NB4 (cell line): ENCODE measurements around the gene RBPMS2.

Experiments used
- POLR2A ChIP-seq: IDR thresholded peaks from 2 replicates; pipeline ENCODE4 v1.6.1; 2011; ENCODE audit warnings: mild to moderate bottlenecking; ENCODE audit not compliant: insufficient read length; ENCODE audit errors: extremely low read depth
- TF ChIP-seq, protein P1 (sequence below): IDR thresholded peaks from 2 replicates; pipeline ENCODE4 v1.6.1; 2011; ENCODE audit warnings: low read depth, low read length

DNA sequence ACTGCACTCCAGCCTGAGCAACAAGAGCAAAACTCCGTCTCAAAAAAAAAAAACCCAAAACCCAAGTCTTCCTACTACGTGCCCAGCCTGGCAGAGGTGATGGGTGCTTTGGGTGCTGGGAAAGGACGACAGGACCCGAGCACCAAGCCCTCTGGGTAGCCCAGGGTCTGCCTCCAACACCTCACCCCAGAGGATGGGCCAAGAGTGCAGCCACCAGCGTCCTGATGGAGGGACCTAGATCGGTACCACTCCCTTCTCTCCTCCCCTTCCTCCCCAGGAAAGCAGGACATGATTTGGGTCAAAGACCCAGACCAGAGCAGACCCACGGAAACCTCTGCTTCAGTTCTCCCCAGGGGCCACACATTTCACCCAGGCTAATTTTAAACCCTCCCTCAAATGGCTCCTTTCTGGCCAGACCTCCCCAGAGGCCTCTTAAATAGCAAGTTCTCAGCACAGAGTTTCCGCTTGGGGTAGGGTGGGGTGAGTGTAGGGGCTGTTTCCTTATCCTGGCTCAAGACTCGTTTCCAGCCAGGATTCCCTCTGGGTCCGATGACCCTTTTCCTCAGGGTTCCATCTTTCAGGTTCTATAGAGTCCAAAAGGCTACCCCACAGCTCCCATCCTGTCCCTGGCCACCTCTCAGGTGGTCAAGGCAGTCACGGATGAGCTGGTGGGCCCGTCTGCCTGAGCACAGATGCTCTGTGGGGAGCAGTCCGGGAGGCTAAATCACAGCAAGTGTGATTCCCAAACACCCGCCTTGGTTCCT, 20.5 kb downstream of the RBPMS2 start:
- TF ChIP-seq, protein P1, sequence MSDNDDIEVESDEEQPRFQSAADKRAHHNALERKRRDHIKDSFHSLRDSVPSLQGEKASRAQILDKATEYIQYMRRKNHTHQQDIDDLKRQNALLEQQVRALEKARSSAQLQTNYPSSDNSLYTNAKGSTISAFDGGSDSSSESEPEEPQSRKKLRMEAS = no peak
- TF ChIP-seq POLR2A = no peak
